Superior temporal gyrus (tissue), 1 donor: Measurements from ENCODE around the gene PRKCZ.
"Not testable (repeated sequence)": the region's sequence is repeated elsewhere in the genome, so short reads cannot be mapped to it uniquely, and the experiment has no call there.

ENCODE experiments used
- DNase-seq: peaks from one replicate; pipeline ENCODE4 v3.0.0-alpha.2; 2016; ENCODE audit errors: extremely low spot score

PRKCZ gene

DNA sequence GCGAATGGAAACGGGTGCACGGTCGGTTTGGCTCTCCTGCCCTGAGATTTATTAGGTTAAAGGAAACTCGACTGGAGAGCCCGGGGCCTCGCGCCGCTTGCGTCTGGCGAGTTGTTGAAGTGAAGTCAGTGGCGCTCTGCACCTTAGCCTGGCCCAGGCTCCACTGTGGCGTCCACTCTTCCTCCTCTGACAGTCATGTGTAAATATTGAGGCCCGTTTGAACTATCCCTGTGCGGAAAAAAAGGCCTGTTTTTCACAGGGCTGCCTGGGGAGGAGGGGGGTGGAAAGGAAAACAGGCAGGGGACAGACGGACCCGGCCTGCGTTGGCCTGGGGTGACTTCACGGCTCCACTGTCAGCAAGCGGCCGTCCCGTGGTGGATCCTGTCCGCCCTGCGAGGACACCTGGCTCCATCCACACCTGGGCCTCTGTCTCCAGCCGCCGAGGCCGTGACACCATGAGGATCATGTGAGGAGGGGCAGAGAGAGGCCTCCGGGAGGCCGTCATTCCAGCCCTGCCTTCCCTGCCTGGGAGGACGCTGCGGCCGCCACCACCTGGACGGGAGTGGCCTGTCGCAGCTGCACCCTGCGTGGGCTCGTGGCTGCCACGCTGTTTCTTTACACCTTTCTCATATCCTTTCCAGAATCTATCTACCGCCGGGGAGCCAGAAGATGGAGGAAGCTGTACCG lies 84.6 kb downstream of the PRKCZ start:
- no peak for DNase-seq

DNA sequence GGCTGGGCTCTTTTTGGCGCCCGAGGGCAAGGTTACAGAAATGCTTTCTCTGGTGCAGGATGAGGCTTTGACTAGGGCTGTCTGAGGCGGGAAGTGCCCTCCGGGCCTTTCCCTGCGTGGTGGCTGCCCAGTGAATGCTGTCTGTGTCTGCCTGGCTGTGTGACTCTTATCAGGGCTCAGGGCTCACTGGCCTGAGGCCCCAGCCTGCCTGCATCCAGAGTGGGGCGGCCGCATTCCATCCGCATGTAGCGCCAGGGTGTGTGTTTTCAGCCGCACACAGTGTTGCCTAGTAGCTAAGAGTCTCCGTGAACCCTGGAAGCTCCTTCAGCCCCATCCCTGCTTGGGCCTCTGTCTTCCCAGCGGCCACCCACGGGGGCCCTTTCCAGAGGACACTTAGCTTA lies 85.2 kb downstream of the PRKCZ start:
- peak; percentile 35 for DNase-seq

DNA sequence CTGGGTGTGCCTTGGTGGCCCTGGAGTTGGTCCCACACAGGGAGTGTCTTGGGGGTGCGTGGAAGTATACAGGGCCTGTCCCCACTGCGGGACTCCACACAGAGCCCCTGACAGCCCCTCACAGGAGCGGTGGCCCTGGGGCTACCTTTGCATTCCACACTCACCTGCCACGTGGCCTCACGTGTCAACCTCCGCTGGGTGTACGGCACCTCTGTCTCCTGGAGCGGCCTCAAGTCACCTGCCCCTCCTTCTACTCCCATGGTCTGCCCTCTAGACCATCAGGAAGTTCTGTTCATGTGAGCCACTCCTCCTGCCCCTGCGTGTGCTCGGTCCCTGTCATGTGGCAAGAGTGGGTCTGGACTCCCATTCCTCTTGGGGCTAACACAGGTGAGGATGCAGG lies 85.7 kb downstream of the PRKCZ start:
- no peak for DNase-seq

DNA sequence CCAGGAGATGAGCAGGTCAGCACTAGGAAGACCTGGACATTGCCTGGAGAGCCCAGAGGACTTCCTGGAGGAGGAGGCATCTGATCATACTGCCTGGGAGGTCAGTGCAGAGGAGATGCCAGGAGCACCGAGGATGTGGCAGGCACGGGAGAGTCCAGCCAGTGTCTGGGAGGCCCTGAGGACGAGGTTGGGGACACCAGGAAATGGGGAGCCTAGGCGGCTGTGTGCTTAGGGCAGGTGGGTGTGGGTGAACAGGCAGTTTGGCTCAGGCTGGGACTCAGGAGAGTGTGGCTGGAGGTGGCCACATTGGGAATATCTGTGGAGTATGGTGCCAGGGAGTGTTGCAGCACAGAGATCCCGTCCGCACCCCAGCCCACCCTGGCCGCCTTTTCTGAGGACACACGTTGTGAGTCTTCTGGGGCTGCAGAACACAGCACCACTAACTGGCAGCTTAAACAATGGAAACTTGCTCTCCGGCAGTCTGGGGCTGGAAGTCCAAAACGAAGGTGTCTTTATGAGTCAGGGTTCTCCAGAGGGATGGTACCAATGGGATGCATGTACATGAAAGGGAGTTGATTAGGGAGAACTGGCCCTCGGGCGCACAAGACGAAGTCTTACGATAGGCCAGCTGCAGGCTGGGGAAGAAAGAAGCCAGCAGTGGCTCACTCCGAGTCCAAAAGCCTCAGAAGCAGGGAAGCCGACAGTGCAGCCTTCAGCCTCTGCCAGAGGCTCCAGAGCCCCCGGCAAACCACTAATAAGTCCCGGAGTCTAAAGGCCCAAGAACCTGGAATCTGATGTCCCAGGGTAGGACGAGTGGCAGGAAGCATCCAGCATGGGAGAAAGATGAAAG lies 86.4 kb downstream of the PRKCZ start:
- no peak for DNase-seq

DNA sequence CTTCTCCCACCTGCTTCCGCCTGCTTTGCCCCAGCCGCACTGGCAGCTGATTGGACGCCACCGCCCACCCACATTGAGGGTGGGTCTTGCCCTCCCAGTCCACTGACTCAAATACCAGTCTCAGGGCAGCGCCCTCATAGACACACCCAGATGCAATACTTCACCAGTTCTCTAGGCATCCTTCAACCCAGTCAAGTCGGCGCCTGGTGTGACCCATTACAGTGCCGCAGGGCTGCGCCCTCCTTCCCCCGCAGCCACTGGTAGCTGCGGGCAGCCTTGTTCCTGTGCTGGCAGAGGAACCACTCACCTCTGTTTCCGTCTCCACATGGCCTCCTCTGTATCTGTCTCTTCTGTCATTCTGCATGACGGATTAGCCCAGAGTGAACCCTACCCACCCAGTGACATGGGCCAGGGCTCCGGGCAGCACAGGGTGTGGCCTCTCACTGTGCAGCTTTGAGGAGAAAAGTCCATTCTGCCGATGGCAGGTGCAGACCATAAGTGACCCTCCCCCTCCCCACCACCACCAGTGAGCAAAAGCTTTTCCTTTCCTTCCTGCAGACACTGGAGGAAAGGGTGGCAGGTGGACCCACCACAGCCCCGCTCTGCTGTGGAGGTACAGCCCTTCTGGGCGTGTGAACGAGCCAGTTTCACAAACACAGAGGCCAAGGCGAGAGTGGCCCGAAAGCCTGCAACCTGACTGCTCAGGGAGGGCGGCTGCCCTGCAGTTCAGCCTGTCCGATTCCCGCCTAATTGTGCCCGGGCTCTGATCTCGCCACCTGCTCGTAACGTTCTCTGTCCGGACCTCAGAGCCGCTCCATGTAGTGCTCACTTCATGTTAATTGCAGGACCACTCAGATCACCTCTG lies 87.3 kb downstream of the PRKCZ start:
- no peak for DNase-seq

DNA sequence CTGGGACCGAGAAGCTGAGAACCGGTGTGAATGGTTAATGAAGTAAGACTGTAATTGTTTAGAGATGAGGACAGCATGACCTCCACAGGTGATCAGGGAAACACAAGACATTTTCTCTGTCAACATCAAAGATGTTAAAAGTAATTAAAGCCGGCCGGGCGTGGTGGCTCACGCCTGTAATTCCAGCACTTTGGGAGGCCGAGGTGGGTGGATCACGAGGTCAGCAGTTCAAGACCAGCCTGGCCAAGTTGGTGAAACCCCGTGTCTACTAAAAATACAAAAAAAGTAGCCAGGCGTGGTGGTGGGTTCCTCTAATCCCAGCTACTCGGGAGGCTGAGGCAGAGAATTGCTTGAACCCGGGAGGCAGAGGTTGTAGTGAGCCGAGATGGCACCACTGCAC lies 88.9 kb downstream of the PRKCZ start:
- DNase-seq = not testable (repeated sequence)

DNA sequence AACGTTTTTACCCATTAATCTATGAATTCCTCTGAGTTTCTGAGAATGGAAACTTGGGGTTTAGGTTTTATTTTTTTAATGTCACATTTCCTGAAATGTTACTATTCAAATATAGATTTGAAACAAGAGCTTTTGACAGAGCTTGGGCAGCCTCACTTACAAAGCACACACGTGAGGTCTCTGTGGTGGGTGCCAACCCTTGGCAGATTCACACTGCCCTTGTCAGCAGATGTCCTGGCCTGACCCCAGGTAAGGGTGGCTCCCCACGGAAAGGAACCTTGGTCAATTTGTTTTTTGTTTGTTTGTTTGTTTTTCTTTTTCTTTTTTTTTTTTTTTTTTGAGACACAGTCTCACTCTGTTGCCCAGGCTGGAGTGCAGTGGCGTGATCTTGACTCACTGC lies 90.8 kb downstream of the PRKCZ start:
- DNase-seq = no peak

DNA sequence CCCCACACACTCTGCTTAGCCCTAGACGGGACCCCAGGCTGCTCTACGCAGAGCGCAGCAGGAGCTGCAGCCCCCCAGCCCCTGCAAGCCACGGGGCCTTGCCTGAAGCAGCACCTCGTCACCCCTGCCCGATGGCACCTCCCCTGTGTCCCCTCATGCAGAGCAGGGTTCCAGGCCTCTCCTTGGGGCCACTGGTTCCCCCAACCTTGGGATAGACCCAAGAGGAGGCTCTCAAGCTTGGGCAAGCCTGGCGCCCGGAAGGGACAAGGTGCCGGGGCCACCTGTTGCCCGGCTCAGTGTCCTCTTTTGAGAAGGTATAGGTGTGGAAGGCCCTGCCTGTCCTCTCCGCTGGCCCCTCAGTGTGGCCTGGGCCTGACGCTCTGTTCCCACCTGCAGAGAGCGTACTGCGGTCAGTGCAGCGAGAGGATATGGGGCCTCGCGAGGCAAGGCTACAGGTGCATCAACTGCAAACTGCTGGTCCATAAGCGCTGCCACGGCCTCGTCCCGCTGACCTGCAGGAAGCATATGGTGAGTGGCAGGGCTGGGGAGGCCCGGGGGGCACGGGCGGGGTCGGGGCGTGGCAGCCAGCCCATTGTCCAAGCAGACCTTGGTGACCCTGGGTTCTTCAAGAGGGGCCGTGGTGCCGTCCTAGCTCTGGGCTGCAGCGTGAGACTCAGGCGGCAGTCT lies 93.7 kb downstream of the PRKCZ start:
- DNase-seq = no peak

DNA sequence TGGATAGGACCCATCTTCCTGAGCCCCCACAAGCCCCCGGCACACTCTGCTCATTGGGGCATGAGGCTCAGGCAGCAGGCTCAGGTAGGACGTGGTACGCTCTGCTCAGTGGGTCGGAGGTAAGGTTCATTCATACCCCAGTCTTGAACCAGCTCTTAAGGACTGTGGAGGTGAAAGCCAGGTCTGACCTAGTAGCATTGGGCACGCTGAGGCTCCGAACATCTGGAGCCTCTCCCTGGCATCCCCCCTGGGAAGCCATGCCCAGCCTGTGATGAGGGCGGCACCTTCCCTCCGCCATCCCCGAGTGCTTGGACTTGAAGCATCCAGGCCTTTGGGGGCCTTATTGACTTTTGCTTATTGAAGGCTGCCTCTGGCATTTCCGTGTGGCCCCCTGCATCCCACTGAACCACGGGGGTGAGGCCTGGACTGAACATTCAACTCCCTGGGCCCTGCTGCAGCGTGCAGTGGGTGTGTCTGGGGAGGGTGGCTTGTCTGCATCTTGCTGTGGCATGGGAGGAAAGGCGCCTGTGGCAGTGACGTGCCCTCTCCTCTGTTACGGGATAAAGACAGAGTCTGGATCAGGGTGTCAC lies 94.4 kb downstream of the PRKCZ start:
- no peak for DNase-seq

DNA sequence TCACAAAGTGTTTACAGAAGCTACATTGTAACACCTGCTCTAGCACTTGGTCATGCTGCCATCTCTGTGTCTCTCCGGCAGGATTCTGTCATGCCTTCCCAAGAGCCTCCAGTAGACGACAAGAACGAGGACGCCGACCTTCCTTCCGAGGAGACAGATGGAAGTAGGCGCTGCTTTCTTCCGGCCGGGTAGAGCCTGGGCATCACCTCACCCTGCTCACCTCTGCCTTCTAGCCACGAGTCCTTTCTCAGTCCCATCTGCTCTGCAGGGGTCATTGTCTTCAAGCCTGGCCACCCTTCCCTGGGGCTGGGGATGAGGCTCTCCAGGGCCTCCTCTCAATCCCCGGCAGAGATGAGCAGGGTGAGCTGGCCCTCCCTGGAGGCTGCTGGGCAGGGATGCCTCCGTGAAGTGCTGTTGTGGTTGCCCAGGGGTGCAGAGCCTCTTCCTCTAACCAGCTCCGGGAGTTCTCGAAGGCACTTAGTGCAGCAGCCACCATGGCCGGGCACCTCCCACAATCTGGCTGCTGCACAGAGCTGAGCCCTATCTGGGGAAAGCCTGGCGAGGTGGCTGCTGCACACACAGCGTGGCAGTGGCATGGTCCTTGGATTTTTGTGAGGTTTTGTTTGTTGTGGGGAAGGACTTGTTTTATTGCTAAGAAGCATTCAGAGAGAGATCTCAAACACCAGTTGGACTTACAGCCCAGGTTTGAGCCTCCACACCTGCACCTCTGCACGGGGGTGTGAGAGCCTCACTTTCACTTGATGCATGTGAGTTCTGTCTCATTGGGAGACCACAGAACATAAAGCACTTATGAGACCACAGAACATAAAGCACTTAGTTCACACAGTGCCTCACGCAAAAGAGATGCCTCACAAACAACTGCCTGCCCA lies 96.0 kb downstream of the PRKCZ start:
- DNase-seq = no peak

DNA sequence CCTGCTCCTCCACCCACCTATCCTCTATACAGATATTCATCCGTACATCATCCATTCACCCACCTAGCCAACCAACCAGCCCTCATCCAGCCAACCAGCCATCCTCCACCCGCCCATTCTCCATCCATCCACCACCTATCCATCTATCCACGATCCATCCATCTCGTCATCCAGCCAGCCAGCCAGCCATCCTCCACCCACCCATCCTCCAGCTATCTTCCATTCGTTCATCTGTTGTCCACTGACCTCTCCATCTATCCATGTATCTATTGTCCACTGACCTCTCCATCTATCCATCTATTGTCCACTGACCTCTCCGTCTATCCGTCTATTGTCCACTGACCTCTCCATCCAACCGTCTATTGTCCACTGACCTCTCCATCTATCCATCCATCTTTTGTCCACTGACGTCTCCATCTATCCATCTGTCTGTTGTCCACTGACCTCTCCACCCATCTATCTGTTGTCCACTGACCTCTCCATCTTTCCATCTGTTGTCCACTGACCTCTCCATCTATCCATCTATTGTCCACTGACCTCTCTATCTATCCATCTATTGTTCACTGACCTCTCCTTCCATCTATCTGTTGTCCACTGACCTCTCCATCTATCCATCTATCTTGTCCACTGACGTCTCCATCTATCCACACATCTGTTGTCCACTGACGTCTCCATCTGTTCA lies 96.8 kb downstream of the PRKCZ start:
- no peak for DNase-seq

DNA sequence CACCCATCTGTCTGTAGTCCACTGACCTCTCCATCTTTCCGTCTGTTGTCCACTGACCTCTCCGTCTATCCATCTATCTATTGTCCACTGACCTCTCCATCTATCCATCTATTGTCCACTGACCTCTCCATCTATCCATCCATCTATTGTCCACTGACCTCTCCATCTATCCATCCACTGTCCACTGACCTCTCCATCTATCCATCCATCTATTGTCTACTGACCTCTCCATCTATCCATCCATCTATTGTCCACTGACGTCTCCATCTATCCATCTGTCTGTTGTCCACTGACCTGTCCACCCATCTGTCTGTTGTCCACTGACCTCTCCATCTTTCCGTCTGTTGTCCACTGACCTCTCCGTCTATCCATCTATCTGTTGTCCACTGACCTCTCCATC lies 97.7 kb downstream of the PRKCZ start:
- not testable (repeated sequence) for DNase-seq

DNA sequence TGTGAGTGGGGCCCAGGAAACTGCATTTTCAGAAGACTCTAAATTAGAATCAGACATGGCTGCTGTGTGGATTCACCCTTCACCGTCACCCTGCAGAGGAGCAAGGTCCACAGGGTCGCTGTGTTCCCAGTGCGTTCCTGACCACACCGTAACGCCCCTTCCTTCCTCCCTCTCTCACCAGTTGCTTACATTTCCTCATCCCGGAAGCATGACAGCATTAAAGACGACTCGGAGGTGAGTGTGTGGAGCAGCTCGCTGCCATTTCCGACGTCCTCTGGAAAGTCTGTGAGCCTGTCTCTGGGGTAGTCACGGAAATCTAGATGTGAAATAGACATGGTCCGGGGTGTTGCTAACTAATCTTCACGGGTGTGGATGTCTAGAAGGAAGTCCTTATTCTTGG lies 98.5 kb downstream of the PRKCZ start:
- no peak for DNase-seq

DNA sequence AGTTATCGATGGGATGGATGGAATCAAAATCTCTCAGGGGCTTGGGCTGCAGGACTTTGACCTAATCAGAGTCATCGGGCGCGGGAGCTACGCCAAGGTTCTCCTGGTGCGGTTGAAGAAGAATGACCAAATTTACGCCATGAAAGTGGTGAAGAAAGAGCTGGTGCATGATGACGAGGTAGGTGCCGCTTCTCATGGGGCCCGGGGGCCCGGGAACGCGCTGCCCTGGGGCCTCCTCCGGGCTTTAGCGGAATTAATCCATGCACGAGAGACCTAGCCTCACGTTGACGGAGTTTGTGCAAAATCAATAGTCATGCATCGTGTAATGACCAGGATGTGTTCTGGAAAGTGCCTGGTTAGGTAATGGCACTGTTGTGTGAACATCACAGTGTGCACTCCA lies 100.6 kb downstream of the PRKCZ start:
- DNase-seq = no peak

DNA sequence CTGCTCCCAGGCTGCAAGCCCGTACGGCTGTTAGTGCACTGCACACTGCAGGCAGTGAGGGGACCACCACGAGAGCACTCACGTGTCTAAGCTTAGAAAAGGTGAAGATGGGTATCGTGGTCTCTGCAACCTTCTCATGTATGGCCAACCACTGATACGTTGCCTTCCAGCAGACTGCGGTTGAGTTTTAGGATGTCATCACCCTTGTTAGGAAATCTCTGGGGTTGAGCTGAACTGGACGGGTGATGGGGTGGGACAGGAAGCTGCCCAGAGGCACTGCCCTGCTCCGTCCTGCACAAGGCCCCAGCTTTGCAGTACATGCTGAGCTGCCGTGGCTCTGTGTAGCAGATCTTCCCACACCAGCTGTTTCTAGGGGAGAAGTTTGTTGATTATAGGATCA lies 101.0 kb downstream of the PRKCZ start:
- no peak for DNase-seq

DNA sequence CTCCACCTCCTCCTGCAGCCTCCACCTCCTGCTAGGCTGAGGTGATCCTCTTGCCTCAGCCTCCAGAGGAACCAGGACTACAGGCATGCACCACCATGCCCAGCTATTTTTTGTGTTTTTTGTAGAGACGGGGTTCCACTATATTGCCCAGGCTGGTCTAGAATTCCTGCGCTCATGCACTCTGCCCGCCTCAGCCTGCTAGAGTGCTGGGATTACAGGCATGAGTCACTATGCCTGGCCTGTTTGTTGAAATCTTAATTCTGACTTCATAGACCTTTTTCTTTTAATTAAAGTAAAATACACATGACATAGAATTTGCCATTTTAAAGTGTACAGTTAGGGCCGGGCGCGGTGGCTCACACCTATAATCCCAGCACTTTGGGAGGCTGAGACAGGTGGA lies 101.7 kb downstream of the PRKCZ start:
- DNase-seq = no peak

DNA sequence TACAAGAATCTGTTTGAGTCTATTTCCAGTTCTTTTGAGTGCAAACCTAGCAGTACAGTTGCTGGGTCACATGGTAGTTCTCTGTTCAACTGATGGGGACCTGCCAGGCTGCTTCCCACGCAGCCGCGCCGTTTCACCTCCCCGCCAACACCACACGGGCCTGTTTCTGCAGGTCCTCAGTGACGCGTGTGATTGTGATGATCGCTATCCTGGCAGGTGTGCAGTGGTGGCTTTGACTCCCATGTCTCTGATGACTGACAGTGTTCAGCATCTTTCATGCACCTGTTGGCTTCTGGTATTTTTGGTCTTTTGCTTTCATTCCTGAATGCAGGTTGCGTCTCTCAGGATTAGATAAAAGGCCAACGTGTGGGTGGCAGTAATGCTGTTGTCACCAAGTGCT lies 102.7 kb downstream of the PRKCZ start:
- DNase-seq = peak; percentile 39

DNA sequence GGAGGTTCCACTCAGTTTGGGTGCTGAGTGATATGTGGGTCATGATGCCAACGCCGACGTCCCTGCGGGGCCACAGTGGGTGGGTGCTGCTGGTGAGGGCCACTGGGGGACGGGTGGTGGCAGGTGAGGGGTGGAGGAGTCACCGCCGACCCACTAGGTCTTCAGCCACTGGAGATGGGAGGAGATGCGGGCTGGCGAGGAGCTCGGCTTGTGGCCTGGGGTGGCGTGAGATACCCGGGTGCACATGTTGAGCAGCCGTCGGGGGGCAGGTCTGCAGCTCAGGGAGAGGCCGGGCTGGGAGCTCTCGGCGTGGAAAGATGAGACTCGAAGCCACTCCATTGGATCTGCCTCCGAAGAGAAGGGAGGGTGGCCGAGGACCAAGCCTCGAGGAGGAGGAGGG lies 103.8 kb downstream of the PRKCZ start:
- DNase-seq = no peak

DNA sequence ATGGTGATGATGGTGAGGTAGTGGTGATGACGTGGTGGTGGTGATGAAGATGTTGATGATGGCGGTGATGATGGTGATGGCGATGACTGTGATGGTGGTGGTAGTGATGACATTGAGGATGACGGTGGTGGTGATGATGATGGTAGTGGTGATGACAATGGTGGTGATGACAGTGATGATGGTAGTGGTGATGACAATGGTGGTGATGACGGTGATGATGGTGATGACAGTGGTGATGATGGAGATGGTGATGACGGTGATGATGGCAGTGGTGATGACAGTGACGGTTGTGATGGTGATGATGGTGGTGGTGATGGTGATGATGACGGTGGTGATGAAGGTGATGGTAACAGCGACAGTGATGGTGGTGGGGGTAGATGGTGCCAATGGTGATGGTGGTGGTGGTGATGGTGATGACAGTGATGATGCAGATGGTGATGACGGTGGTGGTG lies 105.0 kb downstream of the PRKCZ start:
- no peak for DNase-seq

DNA sequence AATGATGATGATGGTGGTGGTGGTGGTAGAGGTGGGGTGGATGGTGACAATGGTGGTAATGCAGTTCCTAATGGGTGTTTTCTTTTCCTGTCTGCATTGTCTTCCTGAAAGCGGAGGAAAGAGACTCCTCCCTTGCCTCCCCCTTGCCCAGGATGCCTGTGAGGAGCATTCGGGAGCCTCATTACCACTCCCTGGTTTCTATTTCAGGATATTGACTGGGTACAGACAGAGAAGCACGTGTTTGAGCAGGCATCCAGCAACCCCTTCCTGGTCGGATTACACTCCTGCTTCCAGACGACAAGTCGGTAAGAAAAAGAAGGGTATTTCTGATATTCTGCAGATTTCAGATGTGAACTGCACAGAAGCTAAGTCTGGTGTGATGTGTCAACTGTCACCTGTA lies 105.6 kb downstream of the PRKCZ start:
- DNase-seq = no peak
